PC-9 (cell line): Measurements from ENCODE around the gene ALK. TPM values are rescaled to one million over a fixed set of nuclear protein-coding genes. Genes with fewer than 3 reads are reported as not detected.

Experiments
- BruUV-seq: library from RNA; stranded (reverse); fragments of 400-500 nt; replicated peaks from 2 replicates; lab custom pipeline; 2021; lab: Mats Ljungman, UMichigan
- CTCF ChIA-PET: fragments of 300-600 bp; sonication (Branson Sonifier 250); formaldehyde crosslinking; loops from one replicate; lab custom pipeline; 2022; ENCODE audit warnings: antibody characterized with exemption; lab: Charles Lee
- POLR2A ChIA-PET: fragments of 300-600 bp; sonication (Branson Sonifier 250); formaldehyde crosslinking; loops from one replicate; lab custom pipeline; 2022; ENCODE audit warnings: antibody characterized with exemption; ENCODE audit not compliant: unreplicated experiment; lab: Charles Lee
- DNase-seq, 2 experiments: peaks; one replicate each; pipeline versions ENCODE4 v3.0.0 to v3.0.0-alpha.2; 2015 to 2022; ENCODE audit warnings: mixed read lengths in 1 of 2
- H2AFZ ChIP-seq: fragments of 200-600 bp; sonication (generic); 2 replicates; pipeline ENCODE4 v1.8.1; 2017; ENCODE audit warnings: antibody characterized with exemption
- H3F3A ChIP-seq: fragments of 200-600 bp; sonication (generic); 2 replicates; pipeline ENCODE4 v1.8.1; 2017; ENCODE audit warnings: antibody characterized with exemption, mild to moderate bottlenecking, low read depth; ENCODE audit not compliant: insufficient read depth
- H3K27ac ChIP-seq: fragments of 200-600 bp; sonication (generic); 2 replicates; pipeline ENCODE4 v1.6.1; 2016; ENCODE audit warnings: mixed run types
- H3K27me3 ChIP-seq: fragments of 200-600 bp; sonication (generic); 2 replicates; pipeline ENCODE4 v1.6.1; 2016; ENCODE audit warnings: low read depth, mixed run types; ENCODE audit not compliant: insufficient read depth
- H3K36me3 ChIP-seq: fragments of 200-600 bp; sonication (generic); 2 replicates; pipeline ENCODE4 v1.6.1; 2016; ENCODE audit warnings: low read depth, mixed run types
- H3K4me1 ChIP-seq: fragments of 200-600 bp; sonication (generic); replicated peaks from 2 replicates; pipeline ENCODE4 v1.6.1; 2016; ENCODE audit warnings: mixed run types; ENCODE audit not compliant: insufficient read depth
- H3K4me2 ChIP-seq: fragments of 200-600 bp; sonication (generic); 2 replicates; pipeline ENCODE4 v1.6.1; 2017; ENCODE audit warnings: mixed run types
- H3K4me3 ChIP-seq: fragments of 200-600 bp; sonication (generic); 2 replicates; pipeline ENCODE4 v1.6.1; 2016; ENCODE audit warnings: mixed run types
- H3K79me2 ChIP-seq: fragments of 200-600 bp; sonication (generic); 2 replicates; pipeline ENCODE4 v1.6.1; 2017; ENCODE audit warnings: low read depth, mixed run types
- H3K9me2 ChIP-seq: fragments of 200-600 bp; sonication (generic); 2 replicates; pipeline ENCODE4 v1.8.1; 2017; ENCODE audit warnings: mild to moderate bottlenecking; ENCODE audit not compliant: insufficient read depth
- H3K9me3 ChIP-seq: fragments of 200-600 bp; sonication (generic); 2 replicates; pipeline ENCODE4 v1.8.1; 2016; ENCODE audit warnings: low read depth; ENCODE audit not compliant: insufficient read depth
- H4K20me1 ChIP-seq: fragments of 200-600 bp; sonication (generic); 2 replicates; pipeline ENCODE4 v1.8.1; 2017; ENCODE audit not compliant: insufficient read depth
- CTCF ChIP-seq: fragments of 200-600 bp; sonication (generic); conservative IDR thresholded peaks from 2 replicates; pipeline ENCODE4 v1.6.1; 2017; ENCODE audit warnings: mixed run types, antibody characterized with exemption, mild to moderate bottlenecking, moderate library complexity
- EZH2 ChIP-seq: fragments of 200-600 bp; sonication (generic); IDR thresholded peaks from 2 replicates; pipeline ENCODE4 v1.8.0; 2017; ENCODE audit warnings: antibody characterized with exemption, low read depth
- intact Hi-C: fragments of 100-400 bp; cut with micrococcal nuclease; formaldehyde crosslinking; loops from one replicate; pipeline ENCODE4 v1.10.0; 2022; ENCODE audit not compliant: unreplicated experiment
- total RNA-seq: library from RNA; stranded (reverse); gene quantifications from 2 replicates; pipeline ENCODE4 v1.2.3, GENCODE V29; 2021

Gene ALK
- total RNA-seq, 1 experiment from 2014 or later = not detected

GRCh38 chr2:29187926-29188325 lies 733.5 kb downstream of the ALK start:
- Histone ChIP-seq H3K27me3 (no peaks in the 10 kb centered on the region), H3K4me2 (no peak overlapping the region), H3K36me3 (peaks cover 32% of the 10 kb centered on the region), H3K4me1 (no peaks in the 10 kb centered on the region), H3K27ac (no peak overlapping the region), H4K20me1 (no peaks in the 10 kb centered on the region), H2AFZ (no peak overlapping the region), H3K9me3 (no peaks in the 10 kb centered on the region), H3F3A (0 out of 2 replicates have a peak, but pooled peaks cover 3% of the 10 kb centered on the region), H3K9me2 (no peaks in the 10 kb centered on the region), H3K4me3 (no peak overlapping the region), H3K79me2 (no peaks in the 10 kb centered on the region)
- TF ChIP-seq EZH2 (no peak), CTCF (no peak)
- DNase-seq = no peak
- ChIA-PET POLR2A (no interaction called here), CTCF (no interaction called here)
- BruUV-seq = no TSS peak
- intact Hi-C loops = no loop called here

- no peaks in the 10 kb centered on the region for H3K9me2 ChIP-seq
- peaks cover 32% of the 10 kb centered on the region for H3K36me3 ChIP-seq
- H3K79me2 ChIP-seq = no peaks in the 10 kb centered on the region
- no peak overlapping the region for H3K4me2 ChIP-seq
- H3K9me3 ChIP-seq = no peaks in the 10 kb centered on the region
- no peaks in the 10 kb centered on the region for H3F3A ChIP-seq
- no peak overlapping the region for H2AFZ ChIP-seq
- no peak overlapping the region for H3K4me3 ChIP-seq
- ChIA-PET POLR2A (interaction anchor here (0.7 kb wide), 1 partner anchor 57 kb away, joined by 11 read pairs; no protein-coding TSS in a partner anchor), CTCF (no interaction called here)
- H3K27ac ChIP-seq = no peak overlapping the region
- intact Hi-C loops = no loop called here
- H3K4me1 ChIP-seq = no peaks in the 10 kb centered on the region
- no peaks in the 10 kb centered on the region for H4K20me1 ChIP-seq
- TF ChIP-seq CTCF = no peak
- TF ChIP-seq EZH2 = no peak
- H3K27me3 ChIP-seq = no peaks in the 10 kb centered on the region
- BruUV-seq = no TSS peak
- no peak for DNase-seq
Measured at GRCh38 chr2:29186817-29187216, 734.6 kb downstream of the ALK start.

GRCh38 chr2:29184531-29184930 lies 736.9 kb downstream of the ALK start:
- no peaks in the 10 kb centered on the region for H3K9me2 ChIP-seq
- H3K36me3 ChIP-seq = peaks cover 28% of the 10 kb centered on the region
- intact Hi-C loops = no loop called here
- H3K4me1 ChIP-seq = no peaks in the 10 kb centered on the region
- H3K27me3 ChIP-seq = no peaks in the 10 kb centered on the region
- DNase-seq = no peak
- H2AFZ ChIP-seq = no peak overlapping the region
- H3K27ac ChIP-seq = no peak overlapping the region
- no TSS peak for BruUV-seq
- TF ChIP-seq EZH2 = no peak
- TF ChIP-seq CTCF = no peak
- H4K20me1 ChIP-seq = no peaks in the 10 kb centered on the region
- H3K79me2 ChIP-seq = no peaks in the 10 kb centered on the region
- H3K4me3 ChIP-seq = no peak overlapping the region
- H3K9me3 ChIP-seq = no peaks in the 10 kb centered on the region
- no peak overlapping the region for H3K4me2 ChIP-seq
- POLR2A ChIA-PET = no interaction called here
- CTCF ChIA-PET = no interaction called here
- 0 out of 2 replicates have a peak, but pooled peaks cover 9% of the 10 kb centered on the region for H3F3A ChIP-seq
